IMR-90 (cell line): ENCODE data around the gene RPEL1.

ENCODE experiments used
- CEBPB ChIP-seq: IDR thresholded peaks from 2 replicates; pipeline ENCODE4 v1.6.1; 2012; ENCODE audit warnings: low read depth, low read length, improper control_type of control experiment
- CHD1 ChIP-seq: IDR thresholded peaks from 2 replicates; pipeline ENCODE4 v1.6.1; 2012; ENCODE audit warnings: low read depth, low read length, improper control_type of control experiment
- CTCF ChIP-seq: conservative IDR thresholded peaks from 2 replicates; pipeline ENCODE4 v1.5.1; 2012; ENCODE audit warnings: mild to moderate bottlenecking, low read depth, low read length, improper control_type of control experiment
- ELK1 ChIP-seq: fragments of 150-350 bp; IDR thresholded peaks from 2 replicates; pipeline ENCODE4 v1.6.1; 2016; ENCODE audit warnings: low read depth, mild to moderate bottlenecking, low read length, moderate library complexity, borderline replicate concordance
- FOS ChIP-seq: fragments of 150-350 bp; IDR thresholded peaks from 2 replicates; pipeline ENCODE4 v1.6.1; 2016; ENCODE audit warnings: low read depth, low read length
- MAFK ChIP-seq: IDR thresholded peaks from 2 replicates; pipeline ENCODE4 v1.6.1; 2012; ENCODE audit warnings: low read depth, low read length, improper control_type of control experiment
- MAZ ChIP-seq: IDR thresholded peaks from 2 replicates; pipeline ENCODE4 v1.6.1; 2012; ENCODE audit warnings: low read depth, mild to moderate bottlenecking, low read length, improper control_type of control experiment, moderate library complexity, borderline replicate concordance
- POLR2A ChIP-seq: IDR thresholded peaks from 2 replicates; pipeline ENCODE4 v1.6.1; 2012; ENCODE audit warnings: mild to moderate bottlenecking, low read depth, low read length
- RAD21 ChIP-seq: IDR thresholded peaks from 2 replicates; pipeline ENCODE4 v1.6.1; 2012; ENCODE audit warnings: low read length, improper control_type of control experiment
- RCOR1 ChIP-seq: IDR thresholded peaks from 2 replicates; pipeline ENCODE4 v1.6.1; 2012; ENCODE audit warnings: mild to moderate bottlenecking, low read length, improper control_type of control experiment; ENCODE audit not compliant: insufficient replicate concordance
- RFX5 ChIP-seq: IDR thresholded peaks from 2 replicates; pipeline ENCODE4 v1.8.0; 2012; ENCODE audit warnings: low read depth, mild to moderate bottlenecking, low read length, moderate library complexity
- SMC3 ChIP-seq: fragments of 150-350 bp; IDR thresholded peaks from 2 replicates; pipeline ENCODE4 v1.6.1; 2016; ENCODE audit warnings: low read depth, mild to moderate bottlenecking, antibody characterized with exemption, low read length, moderate library complexity
- USF2 ChIP-seq: fragments of 150-350 bp; IDR thresholded peaks from 2 replicates; pipeline ENCODE4 v1.6.1; 2017; ENCODE audit warnings: mild to moderate bottlenecking, antibody characterized with exemption, low read length, low read depth

GRCh38 chr10:103196516-103196915 is 49.2 kb upstream of the RPEL1 start:
- no peak for TF ChIP-seq CTCF
- TF ChIP-seq RFX5 = no peak
- no peak for TF ChIP-seq CEBPB
- TF ChIP-seq CHD1 = no peak
- no peak for TF ChIP-seq POLR2A
- TF ChIP-seq MAZ = no peak
- no peak for TF ChIP-seq RAD21
- TF ChIP-seq FOS = no peak
- TF ChIP-seq USF2 = no peak
- no peak for TF ChIP-seq SMC3
- no peak for TF ChIP-seq MAFK
- TF ChIP-seq ELK1 = no peak
- no peak for TF ChIP-seq RCOR1
